GM19328 (cell line): Measurements from ENCODE around the gene SIGLECL1.

Source experiments
- ATAC-seq: cut with Tn5 transposase; IDR thresholded peaks from one replicate; pipeline ENCODE4 v1.9.1; 2021; ENCODE audit warnings: mild to moderate bottlenecking, moderate library complexity; ENCODE audit not compliant: unreplicated experiment

Gene SIGLECL1

GRCh38 chr19:51295382-51296126 lies 44.7 kb downstream of the SIGLECL1 start:
- no peak for ATAC-seq

- ATAC-seq: no peak
Observed at GRCh38 chr19:51296336-51297093, 45.6 kb downstream of the SIGLECL1 start.

GRCh38 chr19:51297406-51297805 lies 46.5 kb downstream of the SIGLECL1 start:
- no peak for ATAC-seq

- no peak for ATAC-seq
Observed at GRCh38 chr19:51301266-51301665, 50.4 kb downstream of the SIGLECL1 start.

GRCh38 chr19:51305479-51305878 lies 54.6 kb downstream of the SIGLECL1 start:
- ATAC-seq: no peak

- no peak for ATAC-seq
Observed at GRCh38 chr19:51311351-51312257, 60.7 kb downstream of the SIGLECL1 start, which contains the start of gene IGLON5. TSS of gene IGLON5 (plus strand) at chr19:51311644. CDS start at chr19:51311848, 204 bp downstream.

GRCh38 chr19:51316688-51317087 lies 65.8 kb downstream of the SIGLECL1 start:
- no peak for ATAC-seq

GRCh38 chr19:51317376-51317775 lies 66.5 kb downstream of the SIGLECL1 start:
- no peak for ATAC-seq

GRCh38 chr19:51317968-51318367 lies 67.1 kb downstream of the SIGLECL1 start:
- ATAC-seq: no peak
